Stomach smooth muscle (tissue), 2 donors: Measurements from ENCODE around the gene DEPP1.

Experiments used
- H3K27ac ChIP-seq: one replicate; pipeline ENCODE4 v1.7.0; 2013; ENCODE audit warnings: mild to moderate bottlenecking, low read length, inconsistent platforms
- H3K27me3 ChIP-seq, 2 donors: one replicate each; pipeline ENCODE4 v1.7.0; 2013; ENCODE audit warnings: low read length in 2 of 2; ENCODE audit not compliant: insufficient read depth in 2 of 2, control insufficient read depth in 1 of 2
- H3K36me3 ChIP-seq, 2 donors: one replicate each; pipeline ENCODE4 v1.7.0; 2013; ENCODE audit warnings: low read length in 2 of 2; ENCODE audit not compliant: control insufficient read depth in 2 of 2, insufficient read depth in 2 of 2
- H3K4me1 ChIP-seq: one replicate; pipeline ENCODE4 v1.7.0; 2013; ENCODE audit warnings: low read length; ENCODE audit not compliant: control insufficient read depth, insufficient read depth
- H3K4me3 ChIP-seq, 2 donors: one replicate each; pipeline ENCODE4 v1.7.0; 2013; ENCODE audit warnings: low read length in 2 of 2
- H3K9ac ChIP-seq, 2 donors: one replicate each; pipeline ENCODE4 v1.7.0; 2013; ENCODE audit warnings: low read length in 2 of 2, mild to moderate bottlenecking in 1 of 2
- H3K9me3 ChIP-seq, 2 donors: one replicate each; pipeline ENCODE4 v1.7.0; 2013; ENCODE audit warnings: low read length in 2 of 2; ENCODE audit not compliant: control insufficient read depth in 2 of 2
- donor health status: healthy.
- donor health status: Pancreatic carcinoma.

Gene DEPP1

DNA sequence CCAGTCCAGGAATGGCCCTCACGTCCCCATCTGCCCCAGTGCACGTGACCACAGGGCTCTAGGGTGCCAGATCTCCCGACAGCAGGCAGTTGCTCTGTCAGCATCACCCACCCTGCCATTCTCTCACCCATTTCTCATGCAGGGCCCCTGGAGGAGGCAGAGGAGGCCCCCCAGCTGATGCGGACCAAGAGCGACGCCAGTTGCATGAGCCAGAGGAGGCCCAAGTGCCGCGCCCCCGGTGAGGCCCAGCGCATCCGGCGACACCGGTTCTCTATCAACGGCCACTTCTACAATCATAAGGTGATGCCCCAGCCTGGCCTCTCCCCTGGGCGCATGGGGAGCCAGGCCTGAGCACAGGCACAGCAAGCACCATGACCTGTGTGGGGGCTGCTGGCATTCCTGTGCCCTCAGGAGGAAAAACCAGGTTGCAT, 6.1 kb upstream of the DEPP1 start:
- Histone ChIP-seq H3K27ac (no peak overlapping the region), H3K36me3 (peaks cover 25 to 30% of the 10 kb centered on the region in 2 donors), H3K4me3 (no peak overlapping the region), H3K9me3 (no peaks in the 10 kb centered on the region), H3K4me1 (peaks cover 52% of the 10 kb centered on the region), H3K27me3 (no peaks in the 10 kb centered on the region), H3K9ac (no peak overlapping the region)

DNA sequence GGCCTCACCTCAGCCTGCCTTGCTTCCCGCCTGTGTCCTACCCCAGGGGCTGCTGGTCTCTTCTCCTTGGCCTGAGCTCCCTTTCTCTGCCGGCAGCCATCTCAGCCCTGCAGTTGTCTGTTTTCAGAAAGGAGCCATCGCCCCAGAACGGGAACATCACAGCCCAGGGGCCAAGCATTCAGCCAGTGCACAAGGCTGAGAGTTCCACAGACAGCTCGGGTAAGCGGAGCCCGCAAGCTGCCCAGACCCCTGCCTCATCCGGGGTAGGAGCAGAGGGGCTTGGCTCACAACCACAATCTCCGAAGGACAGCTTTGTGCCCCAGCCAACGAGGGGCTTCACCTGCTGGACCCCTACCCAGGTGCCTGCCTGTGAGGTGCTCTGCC, 5.3 kb upstream of the DEPP1 start:
- Histone ChIP-seq H3K9me3 (no peaks in the 10 kb centered on the region), H3K4me1 (peaks cover 60% of the 10 kb centered on the region), H3K9ac (no peak overlapping the region), H3K4me3 (no peak overlapping the region), H3K36me3 (peaks cover 17 to 23% of the 10 kb centered on the region in 2 donors), H3K27me3 (no peaks in the 10 kb centered on the region), H3K27ac (no peak overlapping the region)

DNA sequence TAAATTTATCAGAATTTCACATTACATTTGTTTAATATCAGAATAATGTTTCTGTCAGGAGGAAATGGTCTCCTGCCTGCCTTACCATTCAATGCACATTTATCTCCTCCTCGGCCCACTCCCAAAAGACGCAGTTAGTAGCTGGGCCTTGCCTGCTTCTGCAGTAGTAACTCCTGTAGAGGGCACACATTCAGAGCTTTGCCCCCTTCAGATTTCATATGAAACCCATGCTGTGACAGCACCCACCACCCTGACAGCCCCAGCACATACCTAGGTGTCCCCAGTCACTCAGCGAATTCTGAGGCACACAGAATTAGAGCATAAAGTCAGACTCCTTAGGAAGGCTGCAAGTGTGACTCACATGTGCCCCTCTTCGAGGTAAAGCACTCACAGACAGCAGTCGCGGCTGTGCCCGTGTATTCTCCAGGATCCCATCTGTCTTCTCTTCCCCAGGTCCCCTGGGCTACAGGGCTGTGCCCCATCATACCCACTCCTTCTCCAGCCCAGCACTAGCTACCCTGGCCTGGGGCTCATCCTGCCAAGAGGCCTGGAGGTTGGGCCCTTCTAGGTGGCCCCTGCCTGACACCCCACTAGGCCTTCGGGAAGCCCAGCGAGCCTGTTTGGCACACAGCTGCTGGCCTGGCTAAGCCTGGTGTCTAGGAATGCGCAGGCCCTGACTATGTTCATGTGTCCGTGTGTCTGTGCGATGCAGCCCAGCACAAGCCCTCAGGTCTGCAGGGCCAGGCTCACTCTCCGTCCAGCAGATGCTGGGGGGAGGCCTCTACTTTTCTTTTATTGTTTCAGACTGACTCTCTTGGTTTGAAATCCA, 4.7 kb upstream of the DEPP1 start:
- Histone ChIP-seq H3K4me3 (no peak overlapping the region), H3K27me3 (no peaks in the 10 kb centered on the region), H3K9ac (no peak overlapping the region), H3K9me3 (no peaks in the 10 kb centered on the region), H3K36me3 (peaks cover 12 to 17% of the 10 kb centered on the region in 2 donors), H3K27ac (no peak overlapping the region), H3K4me1 (peaks cover 66% of the 10 kb centered on the region)

DNA sequence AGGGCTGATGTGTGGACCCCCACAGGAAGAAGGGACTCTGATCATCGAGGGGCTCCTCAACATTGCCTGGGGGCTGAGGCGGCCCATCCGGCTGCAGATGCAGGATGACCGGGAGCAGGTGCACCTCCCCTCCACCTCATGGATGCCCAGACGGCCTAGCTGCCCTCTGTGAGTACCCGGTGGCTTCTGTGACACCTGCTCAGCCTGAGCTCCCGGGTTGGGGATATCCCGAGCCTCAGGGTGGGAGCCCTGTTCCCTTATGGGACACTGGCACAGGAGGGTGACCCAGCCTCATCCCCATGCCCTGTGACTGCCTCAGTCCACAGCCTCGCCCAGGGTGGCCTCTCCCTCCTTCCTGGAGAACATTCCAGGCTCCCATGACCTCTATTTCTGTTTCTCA, 3.9 kb upstream of the DEPP1 start:
- H3K9ac ChIP-seq: peak overlapping the region in 1 of 2 donors; percentile 61
- H3K27ac ChIP-seq: no peak overlapping the region
- peaks cover 8 to 17% of the 10 kb centered on the region in 2 donors for H3K36me3 ChIP-seq
- H3K9me3 ChIP-seq: no peaks in the 10 kb centered on the region
- H3K4me1 ChIP-seq: peaks cover 74% of the 10 kb centered on the region
- H3K27me3 ChIP-seq: no peaks in the 10 kb centered on the region
- no peak overlapping the region for H3K4me3 ChIP-seq

DNA sequence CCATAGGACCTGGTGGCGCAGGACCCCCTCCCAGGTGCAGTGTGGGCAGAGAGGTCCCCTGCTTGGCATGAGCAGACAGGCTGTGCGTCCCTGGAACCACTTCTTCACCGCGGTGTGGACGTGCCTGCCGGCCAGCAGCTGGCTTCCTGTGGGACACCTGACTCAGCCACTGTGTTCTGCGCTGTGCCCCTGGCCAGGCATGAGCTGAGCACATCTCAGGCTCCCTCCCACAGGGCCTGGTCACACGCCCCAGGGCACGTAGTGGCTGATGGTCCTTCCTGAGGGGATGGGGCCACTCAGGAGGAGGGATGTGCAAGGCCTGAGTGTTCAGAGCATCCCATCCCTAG, 3.5 kb upstream of the DEPP1 start:
- Histone ChIP-seq H3K9me3 (no peaks in the 10 kb centered on the region), H3K27ac (peak overlapping the region; percentile 85), H3K9ac (peak overlapping the region in 1 of 2 donors; percentile 61), H3K27me3 (no peaks in the 10 kb centered on the region), H3K36me3 (peaks cover 8 to 17% of the 10 kb centered on the region in 2 donors), H3K4me3 (no peak overlapping the region), H3K4me1 (peaks cover 78% of the 10 kb centered on the region)

DNA sequence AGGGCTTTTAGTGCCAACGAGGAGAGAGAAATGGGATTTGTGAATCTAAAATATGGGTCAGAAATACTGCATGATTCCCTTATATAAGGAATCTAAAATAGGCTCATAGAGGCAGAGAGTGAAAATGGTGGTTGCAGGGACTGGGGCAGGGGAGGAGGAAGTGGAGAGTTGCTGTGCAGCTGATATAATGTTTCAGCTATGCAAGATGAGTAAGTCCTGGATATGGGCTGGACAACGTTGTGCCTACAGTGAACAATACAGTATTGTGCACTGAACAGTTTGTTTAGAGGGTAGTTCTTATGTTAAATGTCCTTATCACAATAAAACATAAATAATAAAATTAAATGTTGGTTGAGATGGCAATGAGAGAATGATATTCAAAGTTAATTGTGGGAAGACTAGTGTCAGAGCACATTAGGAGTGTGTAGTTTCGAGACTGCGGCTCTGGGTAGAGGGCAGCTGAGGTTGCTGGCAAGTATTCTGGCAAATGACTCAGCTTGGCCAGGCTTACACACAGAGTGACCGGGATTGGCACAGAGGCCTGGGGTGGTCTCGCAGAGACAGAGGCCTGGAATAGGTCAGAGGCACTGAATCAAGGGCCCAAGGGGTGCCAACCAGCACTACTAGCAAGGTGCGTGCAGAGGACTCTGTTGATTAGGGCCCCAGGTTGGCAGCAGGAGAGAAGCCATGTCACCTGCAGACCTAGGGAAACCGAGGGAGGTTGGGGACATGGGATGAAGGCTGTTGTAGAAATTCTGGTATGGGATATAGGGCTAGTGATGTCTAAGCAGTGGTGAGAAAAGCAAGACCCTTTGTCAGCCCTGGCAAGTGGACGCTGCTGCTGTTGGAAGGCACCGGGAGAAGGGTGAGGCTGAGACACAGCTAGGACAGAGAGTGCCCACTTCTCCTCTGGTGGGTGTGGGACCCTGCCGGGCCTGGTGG, 2.8 kb upstream of the DEPP1 start:
- peak overlapping the region; percentile 36 to 61 for H3K9ac ChIP-seq
- H3K4me1 ChIP-seq: peaks cover 85% of the 10 kb centered on the region
- H3K27me3 ChIP-seq: no peaks in the 10 kb centered on the region
- peak overlapping the region; percentile 10 to 49 for H3K4me3 ChIP-seq
- no peaks in the 10 kb centered on the region for H3K9me3 ChIP-seq
- H3K27ac ChIP-seq: peak overlapping the region; percentile 85
- H3K36me3 ChIP-seq: peaks cover 13 to 20% of the 10 kb centered on the region in 2 donors

DNA sequence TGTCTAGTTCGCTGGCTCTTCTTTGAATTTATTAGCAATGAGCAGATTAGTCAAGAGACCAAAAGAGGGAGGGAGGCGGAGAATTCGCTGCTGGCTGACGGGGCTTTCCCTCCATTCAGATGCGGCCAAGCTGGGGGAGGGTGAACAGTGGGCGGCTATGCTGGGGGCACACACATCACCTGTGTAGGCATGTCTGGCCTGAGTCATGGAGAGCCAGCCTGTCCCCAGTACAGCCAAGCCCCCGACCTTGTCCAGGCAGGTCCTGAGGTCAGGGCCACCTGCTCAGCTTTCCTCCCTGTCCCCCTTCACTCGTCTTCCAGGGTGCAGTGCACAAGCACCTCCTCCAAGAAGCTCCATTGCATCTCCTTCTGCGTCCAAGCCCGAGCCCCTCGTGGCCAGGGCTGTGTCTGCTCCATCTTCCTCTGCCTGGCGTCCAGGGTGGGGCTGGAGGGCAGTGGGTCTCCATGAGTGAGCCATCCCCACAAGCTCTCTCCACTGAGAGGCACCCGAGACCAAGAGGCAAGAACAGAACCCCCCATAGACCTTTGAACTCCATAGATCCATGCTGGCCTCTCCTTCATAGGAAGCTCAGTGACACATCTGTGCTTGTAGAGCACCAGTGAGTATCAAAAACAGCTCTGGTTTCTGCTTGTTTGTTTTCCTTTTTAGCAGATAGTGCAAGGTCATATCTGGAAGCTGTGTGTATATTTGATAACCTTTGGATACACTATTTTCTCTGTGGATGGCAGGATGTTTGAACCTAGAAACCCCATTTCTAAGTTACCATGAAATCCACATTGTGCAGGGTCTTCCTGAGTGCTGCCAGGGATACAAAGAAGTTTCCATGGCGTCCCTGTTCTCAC, 1.9 kb upstream of the DEPP1 start:
- no peaks in the 10 kb centered on the region for H3K9me3 ChIP-seq
- H3K36me3 ChIP-seq: peaks cover 9 to 16% of the 10 kb centered on the region in 2 donors
- peak overlapping the region; percentile 22 to 44 for H3K4me3 ChIP-seq
- H3K9ac ChIP-seq: peak overlapping the region in 1 of 2 donors; percentile 8
- H3K27ac ChIP-seq: peak overlapping the region; percentile 85
- H3K4me1 ChIP-seq: peaks cover 88% of the 10 kb centered on the region
- H3K27me3 ChIP-seq: no peaks in the 10 kb centered on the region

DNA sequence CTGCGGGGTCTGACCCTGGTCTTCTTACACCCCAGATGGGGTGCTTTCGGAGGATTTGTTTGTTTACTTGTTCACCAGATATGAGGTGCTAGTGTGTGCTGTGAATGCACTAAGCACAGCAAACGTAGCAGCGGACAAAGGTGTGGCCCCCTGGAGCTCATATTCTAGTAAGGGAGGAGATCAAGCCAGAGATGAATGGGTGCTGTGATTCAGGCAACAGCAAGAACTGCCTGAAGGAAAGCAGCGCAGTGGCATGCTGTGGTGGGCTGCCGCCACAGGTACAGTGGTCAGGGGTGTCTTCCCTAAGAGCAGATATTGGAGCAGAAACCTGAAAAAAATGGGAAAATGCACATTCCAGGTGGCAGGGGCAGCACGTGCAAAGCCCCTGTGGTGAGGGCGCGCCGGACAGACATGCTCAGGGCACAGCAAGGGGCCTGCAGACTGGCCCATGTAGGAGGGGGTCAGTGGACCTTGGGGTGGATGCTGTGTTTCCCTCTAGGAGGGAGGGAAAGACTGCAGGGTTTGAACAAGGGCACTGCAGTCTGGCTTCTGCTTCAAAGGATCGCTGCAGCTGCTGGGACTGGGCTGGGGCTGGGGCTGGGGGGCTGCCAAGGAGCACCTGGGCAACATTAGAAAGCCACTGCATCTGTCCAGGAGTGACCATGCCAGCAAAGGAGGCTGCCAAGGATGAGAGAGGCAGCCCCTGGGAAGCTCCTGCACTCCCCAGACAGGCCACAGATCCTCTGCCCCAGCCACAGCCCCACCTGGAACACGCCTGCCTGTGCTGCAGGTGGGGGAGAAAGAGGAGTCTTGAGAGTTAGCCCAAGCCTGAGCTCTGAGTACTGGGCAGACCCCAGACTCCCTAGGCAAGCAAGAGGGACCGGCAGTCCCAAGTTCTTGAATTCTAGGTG, 927 bp upstream of the DEPP1 start:
- Histone ChIP-seq H3K4me3 (peak overlapping the region; percentile 67 to 86), H3K9me3 (no peaks in the 10 kb centered on the region), H3K9ac (peak overlapping the region in 1 of 2 donors; percentile 70), H3K4me1 (peaks cover 83% of the 10 kb centered on the region), H3K27me3 (no peaks in the 10 kb centered on the region), H3K27ac (peak overlapping the region; percentile 85), H3K36me3 (peaks cover 5 to 9% of the 10 kb centered on the region in 2 donors)

DNA sequence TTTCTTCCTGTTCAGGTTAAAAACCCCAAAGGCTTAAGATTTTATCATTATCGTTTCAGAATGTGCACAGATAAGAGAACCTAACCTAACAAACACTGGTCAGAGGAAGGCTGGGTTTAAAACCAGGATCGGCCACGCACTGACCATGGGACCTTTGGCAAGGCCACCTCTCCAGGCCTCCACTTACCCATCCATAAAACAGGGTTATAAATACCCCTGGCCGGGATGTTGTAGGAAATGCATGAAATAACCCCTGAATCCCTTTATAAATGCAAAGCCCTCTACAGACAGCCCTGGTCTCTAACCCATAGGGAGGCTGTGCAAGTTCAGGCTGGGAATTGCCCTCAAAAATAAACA, 418 bp downstream of the DEPP1 start:
- Histone ChIP-seq H3K27me3 (no peaks in the 10 kb centered on the region), H3K9me3 (no peaks in the 10 kb centered on the region), H3K36me3 (peaks cover 4 to 5% of the 10 kb centered on the region in 2 donors), H3K4me3 (peak overlapping the region; percentile 67 to 86), H3K4me1 (peaks cover 87% of the 10 kb centered on the region), H3K27ac (peak overlapping the region; percentile 85), H3K9ac (peak overlapping the region; percentile 70 to 78)
